Fibroblast of lung (primary cell): ENCODE data around the gene ADCY5.

Experiments used
- EZH2 ChIP-seq: IDR thresholded peaks from 2 replicates; pipeline ENCODE4 v1.5.1; 2012; ENCODE audit warnings: low read length, control low read depth, mild to moderate bottlenecking; ENCODE audit errors: missing control alignments
- TF ChIP-seq, protein P1 (sequence below), 2 donors: IDR thresholded peaks in 1 of 2; conservative IDR thresholded peaks in 1 of 2; 1 replicate in 1 of 2; 2 replicates in 1 of 2; pipeline ENCODE4 v1.5.1; 2011 to 2012; ENCODE audit warnings: low read length in 2 of 2, control low read depth in 1 of 2, inconsistent platforms in 1 of 2, low read depth in 1 of 2, mild to moderate bottlenecking in 1 of 2

DNA sequence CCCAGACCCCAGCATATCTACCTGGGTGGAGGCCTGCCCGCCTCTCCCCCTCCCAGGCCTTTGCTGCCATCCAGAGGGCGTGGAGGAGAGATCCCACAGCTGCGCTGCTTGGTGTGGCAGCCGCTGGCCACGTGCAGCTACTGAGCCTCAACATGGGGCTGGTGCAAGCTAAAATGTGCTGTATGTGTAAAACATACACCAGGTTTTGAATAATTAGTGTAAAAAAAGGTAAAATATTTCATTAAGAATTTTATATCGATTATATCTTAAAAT lies 151.3 kb downstream of the ADCY5 start:
- TF ChIP-seq, protein P1, sequence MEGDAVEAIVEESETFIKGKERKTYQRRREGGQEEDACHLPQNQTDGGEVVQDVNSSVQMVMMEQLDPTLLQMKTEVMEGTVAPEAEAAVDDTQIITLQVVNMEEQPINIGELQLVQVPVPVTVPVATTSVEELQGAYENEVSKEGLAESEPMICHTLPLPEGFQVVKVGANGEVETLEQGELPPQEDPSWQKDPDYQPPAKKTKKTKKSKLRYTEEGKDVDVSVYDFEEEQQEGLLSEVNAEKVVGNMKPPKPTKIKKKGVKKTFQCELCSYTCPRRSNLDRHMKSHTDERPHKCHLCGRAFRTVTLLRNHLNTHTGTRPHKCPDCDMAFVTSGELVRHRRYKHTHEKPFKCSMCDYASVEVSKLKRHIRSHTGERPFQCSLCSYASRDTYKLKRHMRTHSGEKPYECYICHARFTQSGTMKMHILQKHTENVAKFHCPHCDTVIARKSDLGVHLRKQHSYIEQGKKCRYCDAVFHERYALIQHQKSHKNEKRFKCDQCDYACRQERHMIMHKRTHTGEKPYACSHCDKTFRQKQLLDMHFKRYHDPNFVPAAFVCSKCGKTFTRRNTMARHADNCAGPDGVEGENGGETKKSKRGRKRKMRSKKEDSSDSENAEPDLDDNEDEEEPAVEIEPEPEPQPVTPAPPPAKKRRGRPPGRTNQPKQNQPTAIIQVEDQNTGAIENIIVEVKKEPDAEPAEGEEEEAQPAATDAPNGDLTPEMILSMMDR (conservative IDR thresholded peaks at IDR 0.05 in 1 of 2, IDR thresholded peaks at IDR 0.05 in 1 of 2; ENCODE audit: low read depth in 1 of 2, low read length in 2 of 2): no peak
- TF ChIP-seq EZH2: no peak
